ENCODE data around the gene TUBB6. TPM values are rescaled to one million over a fixed set of nuclear protein-coding genes. Genes with fewer than 3 reads are reported as not detected.

TUBB6 gene
- total RNA-seq, 3 donors from 2014 or later (not counting 1 experiment from before 2014, with no cell fraction given) = 0.97 to 3.2 (median 2.8) TPM

DNA sequence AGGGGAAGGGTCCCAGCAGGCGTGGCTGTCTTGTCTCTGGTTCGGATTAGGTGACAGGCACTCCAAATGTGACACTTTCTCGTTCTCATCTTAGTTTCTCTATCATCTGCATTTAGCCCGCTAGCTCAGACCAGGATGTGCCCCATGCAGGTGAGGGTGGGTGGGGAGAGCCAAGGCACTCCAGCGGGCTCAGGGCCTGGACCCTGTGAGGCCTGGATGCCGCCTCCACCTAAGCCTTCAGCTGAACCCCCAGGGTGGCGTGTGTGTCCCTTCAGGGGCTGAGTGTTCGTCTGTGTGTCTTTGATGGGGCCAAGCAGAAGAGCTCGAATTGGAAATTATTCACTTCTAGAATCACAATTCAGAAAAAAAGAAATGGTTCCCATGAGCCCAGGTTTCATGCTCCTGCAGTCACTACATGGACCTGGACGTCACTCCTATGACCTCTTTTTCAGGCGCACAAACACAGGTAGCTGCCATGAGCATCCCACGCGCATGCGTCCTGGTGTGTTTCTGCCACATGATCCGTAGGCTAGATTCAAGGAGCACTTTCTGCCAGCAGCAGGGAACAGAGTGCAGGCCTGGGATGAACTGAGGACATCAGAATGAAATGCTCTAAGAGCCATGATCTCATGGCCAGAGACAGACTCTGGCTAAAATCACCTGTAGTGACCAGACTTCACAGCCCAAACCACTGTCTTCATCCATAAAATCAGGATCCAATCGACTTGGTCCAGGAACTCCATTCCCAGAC is 28.1 kb upstream of the TUBB6 start:
- Mint-ChIP-seq H3K36me3 (no peaks in the 10 kb centered on the region), H3K27me3 (ENCODE audit: low read depth in 2 of 2) (peaks cover 9 to 13% of the 10 kb centered on the region in 2 donors), H3K4me1 (no peaks in the 10 kb centered on the region), H3K4me3 (no peak overlapping the region), H3K9me3 (no peaks in the 10 kb centered on the region), H3K27ac (no peak overlapping the region)
- no peak overlapping the region for H3K4me3 ChIP-seq (ENCODE audit: low read length)
- no peaks in the 10 kb centered on the region for H3K9me3 ChIP-seq (ENCODE audit: control insufficient read depth, insufficient read depth, low read length)
- H3K27me3 ChIP-seq (ENCODE audit: control insufficient read depth, insufficient read depth, low read length) = no peaks in the 10 kb centered on the region
- no peaks in the 10 kb centered on the region for H3K4me1 ChIP-seq (ENCODE audit: control insufficient read depth, insufficient read depth, low read length)
- H3K36me3 ChIP-seq (ENCODE audit: control insufficient read depth, insufficient read depth, low read length) = no peaks in the 10 kb centered on the region
- no peak overlapping the region for H3K27ac ChIP-seq (ENCODE audit: low read length)
- WGBS (ENCODE audit: insufficient coverage) = 90% methylated on average over 16 of the region's 16 CpGs
- no peak for TF ChIP-seq CTCF (IDR thresholded peaks at IDR 0.05)
- DNase-seq = no peak
- ATAC-seq = no peak
- intact Hi-C loops (cut with micrococcal nuclease) = no loop called here

- Histone ChIP-seq H3K4me1 (ENCODE audit: control insufficient read depth, insufficient read depth, low read length) (no peaks in the 10 kb centered on the region), H3K4me3 (ENCODE audit: low read length) (no peak overlapping the region), H3K27me3 (ENCODE audit: control insufficient read depth, insufficient read depth, low read length) (no peaks in the 10 kb centered on the region), H3K9me3 (ENCODE audit: control insufficient read depth, insufficient read depth, low read length) (no peaks in the 10 kb centered on the region), H3K27ac (ENCODE audit: low read length) (no peak overlapping the region), H3K36me3 (ENCODE audit: control insufficient read depth, insufficient read depth, low read length) (no peaks in the 10 kb centered on the region)
- no peaks in the 10 kb centered on the region for H3K4me1 Mint-ChIP-seq
- TF ChIP-seq CTCF (IDR thresholded peaks at IDR 0.05) = no peak
- H3K4me3 Mint-ChIP-seq = no peak overlapping the region
- H3K36me3 Mint-ChIP-seq = no peaks in the 10 kb centered on the region
- no peaks in the 10 kb centered on the region for H3K9me3 Mint-ChIP-seq
- WGBS (ENCODE audit: insufficient coverage) = no CpG with 5 or more reads among the region's 1 CpG
- no peak overlapping the region for H3K27ac Mint-ChIP-seq
- no peak for DNase-seq
- no peak for ATAC-seq
- peaks cover 9 to 15% of the 10 kb centered on the region in 2 donors for H3K27me3 Mint-ChIP-seq (ENCODE audit: low read depth in 2 of 2)
- intact Hi-C loops (cut with micrococcal nuclease) = no loop called here
Measured at GRCh38 chr18:12281861-12282260, 26.2 kb upstream of the TUBB6 start.

- TF ChIP-seq CTCF (IDR thresholded peaks at IDR 0.05) = no peak
- intact Hi-C loops (cut with micrococcal nuclease) = no loop called here
- no peaks in the 10 kb centered on the region for H3K36me3 Mint-ChIP-seq
Measured at GRCh38 chr18:12282442-12283039, 25.5 kb upstream of the TUBB6 start.

More at GRCh38 chr18:12282442-12283039, 25.5 kb upstream of the TUBB6 start:
- Mint-ChIP-seq H3K4me1 (no peaks in the 10 kb centered on the region), H3K27me3 (ENCODE audit: low read depth in 2 of 2) (peaks cover 11 to 15% of the 10 kb centered on the region in 2 donors), H3K9me3 (no peaks in the 10 kb centered on the region), H3K27ac (no peak overlapping the region), H3K4me3 (no peak overlapping the region)
- no peak for DNase-seq
- 81% methylated on average over 9 of the region's 9 CpGs for WGBS (ENCODE audit: insufficient coverage)
- Histone ChIP-seq H3K27ac (ENCODE audit: low read length) (no peak overlapping the region), H3K4me1 (ENCODE audit: control insufficient read depth, insufficient read depth, low read length) (no peaks in the 10 kb centered on the region), H3K4me3 (ENCODE audit: low read length) (no peak overlapping the region), H3K36me3 (ENCODE audit: control insufficient read depth, insufficient read depth, low read length) (no peaks in the 10 kb centered on the region), H3K27me3 (ENCODE audit: control insufficient read depth, insufficient read depth, low read length) (peaks cover 2% of the 10 kb centered on the region), H3K9me3 (ENCODE audit: control insufficient read depth, insufficient read depth, low read length) (no peaks in the 10 kb centered on the region)
- no peak for ATAC-seq

Data from natural killer cell (primary cell).